HL-60 (cell line): ENCODE results near the gene AFAP1L2.

Experiments
- DNase-seq, 2 experiments: peaks; one replicate each; pipeline ENCODE4 v3.0.0-alpha.2; 2010 to 2020; ENCODE audit warnings: low read depth in 1 of 2, low spot score in 1 of 2
- H3K27ac ChIP-seq: fragments of 250-450 bp; sonication (Bioruptor Pico); replicated peaks from 2 replicates; pipeline ENCODE4 v1.5.1; 2020; ENCODE audit warnings: mild to moderate bottlenecking, moderate library complexity
- H3K27me3 ChIP-seq: fragments of 250-450 bp; sonication (Bioruptor Pico); 2 replicates; pipeline ENCODE4 v1.5.1; 2021; ENCODE audit warnings: mild to moderate bottlenecking, moderate library complexity; ENCODE audit not compliant: insufficient read depth, poor library complexity, severe bottlenecking
- H3K4me3 ChIP-seq: replicated peaks from 2 replicates; pipeline ENCODE4 v1.5.1; 2011; ENCODE audit warnings: mild to moderate bottlenecking, control low read depth, low read length; ENCODE audit not compliant: insufficient read depth
- GABPA ChIP-seq: IDR thresholded peaks from 2 replicates; pipeline ENCODE4 v1.6.1; 2012; ENCODE audit warnings: low read depth
- POLR2AphosphoS5 ChIP-seq: IDR thresholded peaks from 2 replicates; pipeline ENCODE4 v1.6.1; 2012; ENCODE audit warnings: low read depth
- SPI1 ChIP-seq: IDR thresholded peaks from 2 replicates; pipeline ENCODE4 v1.6.1; 2012; ENCODE audit warnings: low read depth, mild to moderate bottlenecking, borderline replicate concordance
- TF ChIP-seq, protein P1 (sequence below): IDR thresholded peaks from one replicate; pipeline ENCODE4 v1.5.1; 2011; ENCODE audit warnings: low read length, control low read depth, inconsistent platforms; ENCODE audit not compliant: insufficient read depth
- TF ChIP-seq, protein P2 (sequence below): IDR thresholded peaks from 2 replicates; pipeline ENCODE4 v1.6.1; 2012; ENCODE audit warnings: low read depth; ENCODE audit not compliant: insufficient replicate concordance

The AFAP1L2 gene

DNA sequence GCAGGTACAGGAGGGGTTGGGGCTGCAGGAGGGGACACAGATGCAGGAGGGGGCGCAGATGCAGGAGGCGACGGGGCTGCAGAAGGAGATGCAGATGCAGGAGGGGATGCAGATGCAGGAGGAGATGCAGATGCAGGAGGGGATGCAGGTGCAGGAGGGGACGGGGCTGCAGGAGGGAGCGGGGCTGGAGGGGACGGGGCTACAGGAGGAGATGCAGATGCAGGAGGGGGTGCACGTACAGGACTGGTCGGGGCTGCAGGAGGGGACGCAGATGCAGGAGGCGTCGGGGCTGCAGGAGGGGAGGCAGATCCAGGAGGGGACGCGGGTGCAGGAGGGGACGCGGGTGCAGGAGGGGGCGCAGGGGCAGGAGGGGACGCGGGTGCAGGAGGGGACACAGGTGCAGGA, 98.8 kb downstream of the AFAP1L2 start:
- no peak for DNase-seq
- TF ChIP-seq, protein P1, sequence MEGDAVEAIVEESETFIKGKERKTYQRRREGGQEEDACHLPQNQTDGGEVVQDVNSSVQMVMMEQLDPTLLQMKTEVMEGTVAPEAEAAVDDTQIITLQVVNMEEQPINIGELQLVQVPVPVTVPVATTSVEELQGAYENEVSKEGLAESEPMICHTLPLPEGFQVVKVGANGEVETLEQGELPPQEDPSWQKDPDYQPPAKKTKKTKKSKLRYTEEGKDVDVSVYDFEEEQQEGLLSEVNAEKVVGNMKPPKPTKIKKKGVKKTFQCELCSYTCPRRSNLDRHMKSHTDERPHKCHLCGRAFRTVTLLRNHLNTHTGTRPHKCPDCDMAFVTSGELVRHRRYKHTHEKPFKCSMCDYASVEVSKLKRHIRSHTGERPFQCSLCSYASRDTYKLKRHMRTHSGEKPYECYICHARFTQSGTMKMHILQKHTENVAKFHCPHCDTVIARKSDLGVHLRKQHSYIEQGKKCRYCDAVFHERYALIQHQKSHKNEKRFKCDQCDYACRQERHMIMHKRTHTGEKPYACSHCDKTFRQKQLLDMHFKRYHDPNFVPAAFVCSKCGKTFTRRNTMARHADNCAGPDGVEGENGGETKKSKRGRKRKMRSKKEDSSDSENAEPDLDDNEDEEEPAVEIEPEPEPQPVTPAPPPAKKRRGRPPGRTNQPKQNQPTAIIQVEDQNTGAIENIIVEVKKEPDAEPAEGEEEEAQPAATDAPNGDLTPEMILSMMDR = no peak
- no peak for TF ChIP-seq POLR2AphosphoS5
- TF ChIP-seq, protein P2, sequence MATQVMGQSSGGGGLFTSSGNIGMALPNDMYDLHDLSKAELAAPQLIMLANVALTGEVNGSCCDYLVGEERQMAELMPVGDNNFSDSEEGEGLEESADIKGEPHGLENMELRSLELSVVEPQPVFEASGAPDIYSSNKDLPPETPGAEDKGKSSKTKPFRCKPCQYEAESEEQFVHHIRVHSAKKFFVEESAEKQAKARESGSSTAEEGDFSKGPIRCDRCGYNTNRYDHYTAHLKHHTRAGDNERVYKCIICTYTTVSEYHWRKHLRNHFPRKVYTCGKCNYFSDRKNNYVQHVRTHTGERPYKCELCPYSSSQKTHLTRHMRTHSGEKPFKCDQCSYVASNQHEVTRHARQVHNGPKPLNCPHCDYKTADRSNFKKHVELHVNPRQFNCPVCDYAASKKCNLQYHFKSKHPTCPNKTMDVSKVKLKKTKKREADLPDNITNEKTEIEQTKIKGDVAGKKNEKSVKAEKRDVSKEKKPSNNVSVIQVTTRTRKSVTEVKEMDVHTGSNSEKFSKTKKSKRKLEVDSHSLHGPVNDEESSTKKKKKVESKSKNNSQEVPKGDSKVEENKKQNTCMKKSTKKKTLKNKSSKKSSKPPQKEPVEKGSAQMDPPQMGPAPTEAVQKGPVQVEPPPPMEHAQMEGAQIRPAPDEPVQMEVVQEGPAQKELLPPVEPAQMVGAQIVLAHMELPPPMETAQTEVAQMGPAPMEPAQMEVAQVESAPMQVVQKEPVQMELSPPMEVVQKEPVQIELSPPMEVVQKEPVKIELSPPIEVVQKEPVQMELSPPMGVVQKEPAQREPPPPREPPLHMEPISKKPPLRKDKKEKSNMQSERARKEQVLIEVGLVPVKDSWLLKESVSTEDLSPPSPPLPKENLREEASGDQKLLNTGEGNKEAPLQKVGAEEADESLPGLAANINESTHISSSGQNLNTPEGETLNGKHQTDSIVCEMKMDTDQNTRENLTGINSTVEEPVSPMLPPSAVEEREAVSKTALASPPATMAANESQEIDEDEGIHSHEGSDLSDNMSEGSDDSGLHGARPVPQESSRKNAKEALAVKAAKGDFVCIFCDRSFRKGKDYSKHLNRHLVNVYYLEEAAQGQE = no peak
- TF ChIP-seq GABPA = no peak
- TF ChIP-seq SPI1 = no peak
- no peak overlapping the region for H3K27ac ChIP-seq
- H3K27me3 ChIP-seq = no peaks in the 10 kb centered on the region
- H3K4me3 ChIP-seq = no peak overlapping the region

DNA sequence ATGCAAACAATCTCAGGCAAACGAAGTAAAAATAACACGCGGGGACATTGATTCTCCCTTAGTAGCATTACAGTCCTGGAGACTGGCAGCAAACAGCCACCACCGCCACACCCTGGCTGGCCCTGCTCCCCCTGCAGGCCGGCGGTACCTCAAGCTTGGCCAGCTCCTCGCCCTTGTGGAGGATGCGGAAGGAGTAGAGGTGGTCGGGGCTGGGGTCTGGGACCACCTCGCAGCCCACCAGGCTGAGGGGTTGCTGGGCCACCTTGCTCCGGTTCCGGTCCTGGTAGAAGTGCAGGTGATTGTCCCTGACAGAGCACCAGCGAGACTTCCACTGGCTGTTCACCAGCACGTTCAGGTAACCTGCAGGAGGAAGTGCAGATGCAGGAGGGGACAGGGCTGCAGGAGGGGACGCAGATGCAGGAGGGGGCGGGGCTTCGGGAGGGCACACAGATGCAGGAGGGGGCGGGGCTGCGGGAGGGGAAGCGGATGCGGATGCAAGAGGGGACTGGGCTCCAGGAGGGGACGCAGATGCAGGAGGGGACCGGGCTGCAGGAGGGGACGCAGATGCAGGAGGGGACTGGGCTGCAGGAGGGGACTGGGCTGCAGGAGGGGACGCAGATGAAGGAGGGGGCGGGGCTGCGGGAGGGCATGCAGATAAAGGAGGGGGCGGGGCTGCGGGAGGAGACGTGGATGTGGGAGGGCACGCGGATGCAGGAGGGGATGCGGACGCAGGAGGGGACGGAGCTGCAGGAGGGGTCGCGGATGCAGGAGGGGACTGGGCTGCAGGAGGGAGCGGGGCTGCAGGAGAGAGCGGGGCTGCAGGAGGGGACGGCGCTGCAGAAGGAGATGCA, 99.5 kb downstream of the AFAP1L2 start:
- no peak for TF ChIP-seq SPI1
- TF ChIP-seq POLR2AphosphoS5 = no peak
- TF ChIP-seq, protein P1 = no peak
- no peak for TF ChIP-seq GABPA
- TF ChIP-seq, protein P2 = no peak
- H3K27me3 ChIP-seq = no peaks in the 10 kb centered on the region
- H3K27ac ChIP-seq = no peak overlapping the region
- peak; percentile 38 to 42 for DNase-seq
- peak overlapping the region; percentile 8 for H3K4me3 ChIP-seq

DNA sequence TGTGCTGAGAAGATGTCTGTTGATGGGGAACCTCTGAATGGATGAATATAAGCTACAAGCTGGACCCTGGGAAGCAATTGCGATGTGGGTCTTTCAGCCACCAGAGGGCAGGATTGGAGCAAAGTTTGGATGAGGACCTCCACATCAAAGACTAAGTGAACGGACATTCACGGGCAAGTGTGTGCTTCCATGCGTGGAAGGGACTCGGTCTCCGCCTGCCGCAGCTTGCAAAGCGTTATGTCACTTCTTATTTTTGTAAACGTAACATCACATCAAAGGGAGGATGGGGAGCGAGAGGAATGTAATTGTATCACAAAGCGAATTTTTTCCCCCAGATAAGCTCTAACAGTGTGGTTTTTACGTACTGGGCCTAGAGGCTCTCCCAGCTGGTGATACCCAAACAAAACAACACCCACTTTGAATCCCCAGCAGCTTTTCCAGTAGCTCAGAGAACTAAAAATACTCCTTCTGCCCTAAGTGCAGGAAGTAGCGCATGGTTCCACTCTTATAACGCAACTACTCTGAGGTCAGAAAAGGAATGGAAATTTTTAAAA, 100.2 kb downstream of the AFAP1L2 start:
- Histone ChIP-seq H3K27ac (no peak overlapping the region), H3K27me3 (no peaks in the 10 kb centered on the region), H3K4me3 (peak overlapping the region; percentile 8)
- DNase-seq = peak; percentile 35 to 74
- TF ChIP-seq POLR2AphosphoS5 = no peak
- no peak for TF ChIP-seq GABPA
- no peak for TF ChIP-seq SPI1
- TF ChIP-seq, protein P1 = peak; percentile 82
- TF ChIP-seq, protein P2 = no peak
